DMS53 (cell line): ENCODE data around the gene NXF3.
"Not testable (repeated sequence)": the region's sequence is repeated elsewhere in the genome, so short reads cannot be mapped to it uniquely, and the experiment has no call there.

Source experiments
- DNase-seq: peaks from one replicate; lab custom pipeline; 2025; lab: John Stamatoyannopoulos, UW

The NXF3 gene

GRCh38 chrX:103092942-103093341, at the start of gene NXF3:
NXF3 (minus strand) TSS chrX:103093143; CDS start chrX:103093023, 120 bp downstream.
- no peak for DNase-seq

GRCh38 chrX:103136528-103136927, 43.6 kb upstream of the NXF3 start:
- not testable (repeated sequence) for DNase-seq

- no peak for DNase-seq
Observed at GRCh38 chrX:103124284-103124683, 31.3 kb upstream of the NXF3 start.

- DNase-seq, result no peak
Observed at GRCh38 chrX:103120748-103121147, 27.8 kb upstream of the NXF3 start.

- not testable (repeated sequence) for DNase-seq
Observed at GRCh38 chrX:103116970-103117369, 24.0 kb upstream of the NXF3 start.

- DNase-seq, result not testable (repeated sequence)
Observed at GRCh38 chrX:103109497-103109896, 16.6 kb upstream of the NXF3 start.

- DNase-seq, result no peak
Observed at GRCh38 chrX:103107836-103108235, 14.9 kb upstream of the NXF3 start.

GRCh38 chrX:103107227-103107737, 14.3 kb upstream of the NXF3 start:
- not testable (repeated sequence) for DNase-seq

- DNase-seq, result not testable (repeated sequence)
Observed at GRCh38 chrX:103104370-103104769, 11.4 kb upstream of the NXF3 start.

- not testable (repeated sequence) for DNase-seq
Observed at GRCh38 chrX:103103866-103104265, 10.9 kb upstream of the NXF3 start.

GRCh38 chrX:103101299-103102042, 8.5 kb upstream of the NXF3 start:
- DNase-seq, result no peak

- no peak for DNase-seq
Observed at GRCh38 chrX:103100484-103100883, 7.5 kb upstream of the NXF3 start.

- DNase-seq, result no peak
Observed at GRCh38 chrX:103099691-103100090, 6.7 kb upstream of the NXF3 start.

GRCh38 chrX:103098488-103098887, 5.5 kb upstream of the NXF3 start:
- DNase-seq, result no peak

GRCh38 chrX:103081051-103081450, 11.9 kb downstream of the NXF3 start:
- DNase-seq, result no peak

- DNase-seq, result no peak
Observed at GRCh38 chrX:103073467-103073866, 19.5 kb downstream of the NXF3 start.

GRCh38 chrX:103066606-103067005, 26.3 kb downstream of the NXF3 start:
- no peak for DNase-seq

- peak; percentile 95 for DNase-seq
Observed at GRCh38 chrX:103063918-103064434, 29.0 kb downstream of the NXF3 start, which contains the start of gene BEX1. BEX1 (minus strand) TSS chrX:103064171; CDS start chrX:103063274, 897 bp downstream.

- peak; percentile 81 for DNase-seq
Observed at GRCh38 chrX:103063191-103063845, 29.6 kb downstream of the NXF3 start.

GRCh38 chrX:103061486-103061885, 31.5 kb downstream of the NXF3 start:
- DNase-seq, result peak; percentile 71

- DNase-seq, result peak; percentile 69
Observed at GRCh38 chrX:103056902-103057301, 36.0 kb downstream of the NXF3 start.

GRCh38 chrX:103052625-103053024, 40.3 kb downstream of the NXF3 start:
- DNase-seq, result peak; percentile 6

GRCh38 chrX:103051260-103051789, 41.6 kb downstream of the NXF3 start:
- no peak for DNase-seq
